Hindlimb muscle (tissue), 1 donor: ENCODE measurements around the gene MAP3K5. TPM values are rescaled to one million over a fixed set of nuclear protein-coding genes. Genes with fewer than 3 reads are reported as not detected.

Experiments
- DNase-seq: peaks from one replicate; pipeline ENCODE4 v3.0.0-alpha.2; 2013
- polyA plus RNA-seq: library from polyadenylated mRNA; unstranded; fragments of 120-200 nt; gene quantifications from one replicate; pipeline ENCODE4 v1.2.1, GENCODE V29; 2013; ENCODE audit not compliant: insufficient read length

Gene MAP3K5
- polyA plus RNA-seq, 1 donor = 3.1 TPM

DNA sequence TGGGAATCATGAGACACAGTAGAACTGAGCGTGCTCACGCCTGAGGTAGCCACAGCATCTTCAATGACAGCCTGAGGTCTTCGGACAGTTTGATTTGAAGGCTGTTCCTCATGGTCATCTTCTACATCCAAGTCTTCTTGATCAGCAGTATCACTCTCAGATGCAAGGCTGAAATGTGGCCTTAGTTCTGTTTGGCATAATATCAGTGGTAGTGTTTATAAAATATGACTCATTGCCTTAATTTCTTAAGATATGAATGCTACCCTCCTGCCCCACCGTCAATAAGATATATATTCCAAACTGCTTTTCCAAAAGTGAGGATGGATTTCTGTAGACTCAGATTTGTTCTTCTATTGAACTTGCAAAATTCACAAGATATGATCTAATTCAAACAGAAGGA, 224.6 kb downstream of the MAP3K5 start:
- no peak for DNase-seq

DNA sequence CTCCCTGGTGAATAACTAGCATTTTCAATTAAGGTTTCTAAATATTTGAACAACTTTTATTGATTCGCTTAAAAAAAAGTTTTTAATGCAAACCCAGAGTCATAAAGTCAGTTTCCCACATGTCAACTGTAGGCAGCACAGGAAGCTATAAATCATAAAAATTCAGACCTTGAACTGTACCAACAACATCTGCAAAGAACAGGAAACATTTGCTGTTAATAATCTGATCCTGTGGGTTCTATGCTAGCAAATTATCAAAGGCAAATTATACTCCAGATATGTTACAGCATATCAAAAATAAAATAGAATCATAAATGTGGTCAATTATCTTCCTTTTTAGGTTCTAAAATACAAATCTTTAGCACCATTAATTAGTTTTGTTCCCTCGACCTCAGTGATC, 225.4 kb downstream of the MAP3K5 start:
- DNase-seq = no peak

DNA sequence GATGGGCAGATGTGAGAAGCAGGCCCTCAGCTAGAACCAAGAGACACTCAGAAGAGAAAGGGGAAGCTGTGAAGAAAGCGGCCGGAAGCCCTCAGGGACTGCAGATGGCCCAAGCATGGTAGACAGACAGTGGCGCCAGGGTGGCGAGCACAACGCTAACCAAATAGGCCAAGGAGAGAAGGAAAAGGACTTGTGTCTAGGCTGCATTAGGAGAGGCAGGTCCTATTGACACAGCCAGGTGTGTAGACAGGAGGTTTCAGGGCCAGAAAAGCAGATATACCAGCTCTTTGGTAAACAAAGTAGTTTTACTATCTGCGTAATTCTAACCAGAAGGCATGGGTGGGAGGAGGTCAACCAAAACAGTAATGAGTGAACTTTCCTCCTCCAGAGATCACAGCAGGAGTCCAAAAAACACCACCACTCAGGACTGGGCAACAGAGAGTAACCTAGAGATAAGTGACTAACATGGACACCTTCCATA, 226.2 kb downstream of the MAP3K5 start:
- DNase-seq = no peak

DNA sequence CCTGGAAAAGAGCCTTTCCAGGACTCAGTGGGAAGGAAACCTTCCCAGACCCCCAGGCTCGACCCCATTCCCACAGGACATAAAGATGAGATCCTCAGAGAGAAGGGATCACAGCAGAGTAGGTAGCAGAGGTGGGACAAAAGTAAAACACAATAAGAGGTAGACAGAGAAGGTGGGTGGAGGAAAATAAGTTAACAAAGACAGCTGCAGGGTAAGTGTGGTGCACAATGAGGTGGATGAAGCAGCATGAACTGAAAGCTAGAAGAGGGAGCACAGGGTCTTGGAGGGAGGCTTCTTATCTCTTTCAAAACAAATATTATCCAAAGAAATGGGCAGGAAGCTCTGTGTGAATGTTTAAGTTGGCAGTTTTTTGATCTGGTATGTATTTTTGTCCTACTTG, 228.1 kb downstream of the MAP3K5 start:
- no peak for DNase-seq

DNA sequence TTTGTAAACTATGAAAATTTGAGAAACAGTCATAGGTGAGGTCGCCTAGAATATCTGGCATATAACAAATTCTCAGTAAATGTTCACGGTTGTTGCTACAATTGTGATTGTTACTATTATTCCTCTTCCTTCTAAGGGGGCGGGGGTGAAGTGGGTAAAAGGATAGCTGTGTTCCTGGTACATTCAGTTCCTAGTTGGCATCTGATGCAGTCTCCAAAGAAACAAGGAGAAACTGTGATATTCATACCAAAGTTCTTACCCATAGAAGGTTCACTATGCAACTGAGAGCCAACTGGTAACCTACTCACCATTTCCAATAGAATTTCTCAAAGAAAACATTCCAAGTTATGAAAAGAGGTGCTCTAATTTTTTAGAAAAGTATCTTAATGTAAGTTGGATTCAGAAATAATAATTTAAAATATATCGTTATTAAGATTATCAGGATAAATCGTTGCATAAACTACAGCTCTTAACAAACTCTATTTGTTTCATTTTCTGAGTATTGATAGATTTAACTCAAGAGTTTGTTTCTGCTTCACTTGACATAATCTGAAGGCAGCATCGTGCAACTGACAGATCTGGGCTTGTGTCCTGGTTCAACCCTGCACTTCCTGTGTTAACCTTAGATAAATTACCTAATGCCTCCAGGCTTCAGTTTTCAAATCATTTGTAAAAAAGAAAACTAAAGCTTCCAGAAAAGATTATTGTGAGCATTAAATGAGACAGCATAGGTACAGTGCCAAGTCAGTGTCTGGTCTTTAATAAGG, 228.7 kb downstream of the MAP3K5 start:
- DNase-seq = no peak

DNA sequence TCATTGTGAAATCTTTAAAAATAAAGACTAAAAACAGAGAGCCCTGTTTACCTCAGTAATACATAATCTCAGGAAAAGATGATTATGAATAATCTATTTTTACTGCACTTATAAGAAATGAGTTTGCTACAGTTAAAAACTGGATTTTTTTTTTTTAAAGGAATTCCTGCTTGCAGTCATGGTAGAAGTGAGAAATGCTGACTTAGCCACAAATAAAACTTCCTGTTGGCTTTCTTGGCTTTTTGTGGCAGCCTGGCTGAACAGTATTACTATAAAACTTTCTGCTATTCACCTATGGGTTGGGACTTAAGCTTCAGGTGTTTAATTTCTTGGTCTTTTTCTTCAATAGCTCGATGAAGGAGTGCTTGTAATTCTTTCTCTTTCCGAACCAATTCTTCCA, 230.1 kb downstream of the MAP3K5 start:
- DNase-seq = no peak

DNA sequence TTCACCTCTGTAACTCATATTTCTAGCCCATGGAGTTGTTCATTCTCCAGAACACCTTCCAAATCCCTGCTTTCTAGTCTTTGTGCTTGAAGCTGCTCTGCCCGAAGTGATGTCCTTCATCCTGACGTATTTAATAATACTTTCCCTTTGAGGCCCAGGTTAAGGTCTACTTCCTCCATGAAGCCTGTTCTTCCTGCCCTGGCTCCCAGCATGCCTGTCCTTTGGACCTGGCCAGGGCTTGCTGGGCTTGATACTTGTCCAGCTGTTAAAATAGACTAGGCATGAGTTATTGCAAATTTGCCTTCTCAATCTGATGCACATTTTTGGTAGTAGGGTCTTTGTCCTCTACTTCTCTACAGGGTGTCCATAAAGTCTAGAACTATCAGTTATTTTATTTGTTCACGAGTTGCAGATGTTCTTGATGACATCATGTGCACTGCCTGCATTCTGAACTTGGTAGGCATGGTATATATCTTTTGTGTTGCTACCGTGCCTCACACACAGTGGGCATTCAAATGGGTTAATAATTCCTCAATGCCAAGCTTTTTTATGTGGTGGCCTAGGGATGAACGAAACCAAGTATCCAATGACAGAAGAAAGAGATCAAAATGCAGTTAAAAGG, 239.0 kb downstream of the MAP3K5 start:
- DNase-seq = no peak

DNA sequence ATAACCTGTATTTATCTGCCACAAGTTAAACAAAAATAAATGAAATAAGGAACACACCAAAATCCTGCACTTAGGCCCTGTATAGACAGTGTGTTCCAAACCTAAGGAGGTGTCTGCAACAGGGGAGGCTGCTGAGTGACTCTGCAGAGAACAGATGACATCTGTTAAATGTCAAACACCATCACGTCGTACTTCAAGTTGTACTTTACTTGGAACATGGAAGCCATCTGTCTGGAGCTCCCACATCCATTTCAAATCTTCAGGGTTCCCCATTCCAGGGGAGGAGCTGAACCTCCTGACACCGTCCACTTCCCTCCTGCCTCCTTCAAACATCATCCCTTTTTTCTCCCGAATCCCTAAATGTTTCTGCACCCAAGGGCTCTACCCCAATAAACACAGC, 240.2 kb downstream of the MAP3K5 start:
- DNase-seq = no peak

DNA sequence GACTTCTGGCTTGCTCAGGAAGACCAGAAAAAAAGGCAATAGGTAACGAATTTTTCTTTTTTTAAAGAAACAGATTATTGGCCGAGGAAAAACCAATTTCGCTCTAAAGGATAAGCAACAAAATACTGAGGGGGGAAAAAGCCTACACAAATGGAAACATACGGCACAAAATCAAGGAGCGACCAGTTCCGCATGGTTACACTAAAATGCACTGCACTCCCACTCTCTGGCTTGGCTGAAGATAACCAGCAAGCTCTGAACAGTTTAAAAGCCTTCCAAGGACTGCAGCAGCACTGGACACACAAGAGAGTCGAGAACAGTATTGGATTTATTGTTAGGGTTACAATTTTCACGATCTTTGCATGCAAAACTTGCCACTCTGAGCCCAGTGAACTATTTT, 241.2 kb downstream of the MAP3K5 start:
- no peak for DNase-seq

DNA sequence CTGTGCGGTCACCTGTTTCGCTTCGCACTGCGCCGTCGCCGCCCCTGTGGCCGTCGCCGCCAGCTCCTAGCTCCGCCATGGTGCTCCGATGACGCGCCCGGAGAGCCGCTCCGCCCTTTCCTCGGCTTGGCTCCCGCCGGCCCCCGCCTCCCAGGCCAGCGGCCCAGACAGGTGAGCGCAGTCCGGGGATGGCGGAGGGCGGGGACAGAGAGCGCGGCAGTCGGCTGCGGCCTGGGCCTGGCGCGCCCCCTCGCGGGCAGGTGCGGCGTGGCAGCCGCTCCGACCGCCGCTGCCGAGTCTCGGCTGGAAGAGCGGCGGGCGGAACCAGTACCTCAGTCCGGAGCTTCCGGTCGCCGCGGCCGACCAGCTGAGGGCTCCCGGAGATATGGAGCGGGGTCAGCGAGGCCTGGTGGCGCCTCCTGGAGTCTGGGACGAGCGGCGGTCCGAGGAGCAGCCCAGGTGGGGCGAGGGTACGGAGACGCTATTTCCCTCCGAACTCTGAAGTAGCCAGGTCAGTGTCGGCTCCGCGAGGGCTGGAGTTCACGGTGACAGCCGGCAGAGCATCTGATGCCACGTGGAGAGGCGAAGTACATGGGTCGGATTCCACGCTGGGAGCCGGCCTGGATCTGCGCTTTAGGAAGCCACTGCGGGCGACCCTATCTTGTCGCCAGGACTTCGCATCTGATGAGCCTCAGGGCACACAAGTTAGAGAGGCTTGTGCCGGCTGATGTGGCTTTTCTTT, 241.8 kb downstream of the MAP3K5 start, which contains the start of gene MAP7:
MAP7 (minus strand) TSS at position 93 of the 742 bp plus-strand sequence; CDS start at position 79, 14 bp downstream.
- DNase-seq = peak; percentile 29

DNA sequence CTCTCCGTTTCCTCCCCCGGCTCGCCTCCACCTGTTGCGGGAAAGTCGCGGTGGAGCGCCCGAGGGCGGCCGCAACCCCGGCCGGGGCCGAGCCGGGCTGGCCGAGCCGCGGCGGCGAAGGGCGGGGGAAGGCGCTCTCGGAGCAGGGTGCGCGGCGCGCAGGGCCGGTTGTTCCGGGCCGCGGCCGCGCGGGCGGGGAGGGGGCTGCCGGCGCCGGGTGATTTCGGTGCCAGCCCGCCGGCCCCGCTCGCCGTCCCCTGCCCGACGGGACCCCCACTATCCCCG, 242.3 kb downstream of the MAP3K5 start:
- DNase-seq = peak; percentile 21

DNA sequence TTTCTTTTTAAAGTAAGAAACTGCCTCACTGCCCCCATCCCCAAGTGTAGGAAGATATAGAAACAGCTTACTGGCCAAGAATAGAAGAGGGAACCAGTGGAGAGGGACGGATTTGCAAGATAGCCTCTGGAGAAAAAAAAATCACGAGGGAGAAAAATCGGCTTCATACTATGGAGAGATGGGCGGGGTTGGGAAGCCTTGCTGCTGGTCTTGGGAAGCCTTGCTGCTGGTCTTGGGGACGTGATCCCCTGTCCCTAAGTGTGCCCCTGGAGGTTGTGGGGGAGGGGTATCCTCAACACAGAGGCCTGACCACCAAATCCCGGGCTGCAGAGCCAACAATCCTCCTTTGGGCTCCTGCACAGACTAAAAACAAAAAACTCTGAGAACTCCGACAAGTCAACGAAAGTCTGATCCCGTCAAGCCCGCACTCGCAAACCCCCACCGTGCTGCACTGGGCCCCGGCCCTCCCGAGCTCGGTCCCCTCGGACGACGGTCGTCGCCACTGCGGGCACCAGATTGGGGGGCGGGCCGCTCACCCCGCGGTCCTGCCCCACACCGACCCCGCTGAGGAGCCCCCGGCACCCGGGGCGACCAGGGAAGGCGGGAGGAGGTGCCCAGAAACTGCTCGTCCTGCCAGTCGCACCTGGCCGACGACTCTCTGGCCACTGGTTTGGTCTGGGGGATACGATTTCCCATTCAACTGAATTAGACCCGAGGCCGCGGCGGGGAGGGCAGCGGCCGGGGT, 242.8 kb downstream of the MAP3K5 start:
- no peak for DNase-seq

DNA sequence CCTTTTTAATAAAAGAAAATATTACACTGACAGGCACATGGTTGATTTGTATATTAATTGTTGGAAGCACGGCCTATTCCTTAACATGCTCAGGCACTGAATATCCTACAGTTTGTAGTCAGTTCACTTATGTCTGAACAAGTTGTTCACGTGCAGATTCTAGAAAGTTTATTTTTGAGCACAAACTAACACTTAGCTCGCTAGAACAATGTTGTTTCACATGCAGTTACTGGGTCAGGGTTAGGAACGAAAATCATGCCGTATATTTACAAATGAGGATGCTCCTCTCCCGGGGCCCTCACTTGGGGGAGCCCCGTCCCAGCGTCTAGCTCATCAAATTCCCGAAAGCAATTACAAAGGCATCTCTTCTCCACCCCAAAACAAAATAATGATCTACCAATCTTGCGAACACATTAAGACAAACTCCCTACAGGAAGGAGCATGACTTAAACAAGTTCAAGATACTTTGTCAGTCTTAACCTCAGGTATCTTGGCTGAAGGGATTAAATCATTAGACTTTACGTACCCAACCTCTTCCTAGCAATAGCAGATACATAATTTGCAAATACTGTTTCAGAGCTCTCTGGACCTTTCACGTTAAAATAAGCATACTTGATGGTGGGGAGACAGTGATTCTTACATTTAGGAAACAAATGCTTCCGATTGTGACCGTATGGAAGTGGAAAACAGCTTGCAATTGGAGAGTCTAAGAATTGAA, 243.5 kb downstream of the MAP3K5 start:
- no peak for DNase-seq

DNA sequence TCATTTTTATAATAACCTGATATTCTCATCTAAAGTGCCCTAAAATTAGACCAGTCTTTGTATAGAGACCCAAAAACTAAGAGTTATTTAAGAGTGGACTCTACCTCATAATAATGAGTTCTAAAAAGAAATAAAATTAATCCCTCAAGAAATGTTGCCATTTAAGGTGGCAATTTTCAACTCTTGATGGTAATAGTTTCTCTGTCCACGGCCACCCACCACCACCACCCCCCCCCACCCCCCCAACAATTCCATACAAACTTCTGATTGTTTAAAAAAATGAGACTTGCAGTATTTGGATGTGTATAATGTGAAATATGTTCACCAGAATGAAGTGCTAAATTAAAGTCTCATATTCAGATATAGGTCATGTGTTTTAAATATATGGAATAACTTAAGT, 244.4 kb downstream of the MAP3K5 start:
- DNase-seq = no peak

DNA sequence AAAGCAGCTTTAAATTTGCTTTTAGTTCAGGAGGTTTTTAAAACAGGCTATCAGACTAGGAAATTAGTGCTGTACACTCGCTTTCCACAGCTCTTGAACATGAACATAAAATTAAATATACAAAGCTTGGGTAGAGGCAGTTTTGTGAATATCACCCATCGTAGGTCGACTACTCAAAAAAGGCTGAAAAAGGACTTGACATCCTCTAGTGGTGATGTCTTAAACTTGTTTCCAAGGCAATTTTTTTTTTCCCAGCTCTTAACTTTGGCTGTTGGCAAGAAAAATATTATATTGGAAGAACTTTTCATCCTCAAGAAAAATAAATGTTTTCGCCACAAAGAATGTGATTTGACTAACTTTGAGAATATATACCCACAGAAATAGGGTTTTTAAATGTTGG, 244.9 kb downstream of the MAP3K5 start:
- DNase-seq = no peak

DNA sequence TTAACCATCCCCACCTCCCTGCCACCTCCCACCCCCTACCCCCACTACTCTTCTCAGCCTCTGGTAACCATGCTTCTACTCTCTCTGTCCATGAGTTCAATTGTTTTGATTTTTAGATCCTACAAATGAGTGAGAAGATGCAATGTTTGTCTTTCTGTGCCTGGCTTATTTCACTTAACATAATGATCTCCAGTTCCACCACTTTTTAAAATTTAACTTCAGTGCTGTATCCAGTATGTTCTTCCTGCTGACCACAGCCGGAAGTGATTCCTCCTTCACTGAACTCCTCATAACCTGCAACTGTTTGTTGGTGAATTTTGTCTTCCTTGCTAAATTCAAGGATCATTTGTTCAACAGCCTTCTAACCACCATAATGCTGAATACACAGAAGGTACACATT, 245.9 kb downstream of the MAP3K5 start:
- no peak for DNase-seq

DNA sequence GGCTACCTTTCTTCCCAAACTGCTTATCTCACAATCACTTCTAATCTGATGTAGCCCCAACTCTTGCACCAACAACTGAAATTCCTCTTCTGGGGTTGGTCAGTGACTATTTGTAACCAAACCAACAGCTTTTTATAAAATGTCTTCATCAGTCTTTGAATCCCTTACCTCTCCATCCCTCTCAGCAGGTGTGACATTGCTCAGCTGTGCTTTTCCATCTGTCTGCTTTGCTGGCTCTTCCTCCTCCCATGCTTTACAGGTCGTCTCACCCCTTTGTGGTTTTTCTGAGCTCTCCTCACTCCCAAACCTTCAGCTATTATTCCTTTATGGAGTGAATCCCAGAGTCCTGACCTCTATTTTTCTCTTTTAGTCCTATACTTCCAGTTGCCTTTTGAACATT, 248.0 kb downstream of the MAP3K5 start:
- no peak for DNase-seq

DNA sequence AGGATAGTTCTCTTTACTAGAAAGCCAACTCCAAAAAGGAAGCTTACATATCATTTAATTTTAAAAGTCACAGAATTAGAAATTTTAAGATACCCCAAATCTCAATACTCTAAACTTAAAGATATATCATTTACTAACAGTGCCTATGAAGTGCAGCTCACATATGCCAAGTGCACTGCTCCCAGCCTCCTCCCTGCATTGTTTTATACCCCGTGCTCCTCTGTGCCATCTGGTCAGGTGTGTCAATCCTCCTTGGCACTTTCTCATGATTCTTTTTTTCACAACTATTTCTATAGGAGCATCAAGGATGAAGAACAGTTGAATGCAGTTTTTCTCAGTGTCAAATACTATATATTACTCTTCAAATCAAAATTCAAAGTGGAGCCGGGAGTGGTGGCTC, 250.9 kb downstream of the MAP3K5 start:
- no peak for DNase-seq

DNA sequence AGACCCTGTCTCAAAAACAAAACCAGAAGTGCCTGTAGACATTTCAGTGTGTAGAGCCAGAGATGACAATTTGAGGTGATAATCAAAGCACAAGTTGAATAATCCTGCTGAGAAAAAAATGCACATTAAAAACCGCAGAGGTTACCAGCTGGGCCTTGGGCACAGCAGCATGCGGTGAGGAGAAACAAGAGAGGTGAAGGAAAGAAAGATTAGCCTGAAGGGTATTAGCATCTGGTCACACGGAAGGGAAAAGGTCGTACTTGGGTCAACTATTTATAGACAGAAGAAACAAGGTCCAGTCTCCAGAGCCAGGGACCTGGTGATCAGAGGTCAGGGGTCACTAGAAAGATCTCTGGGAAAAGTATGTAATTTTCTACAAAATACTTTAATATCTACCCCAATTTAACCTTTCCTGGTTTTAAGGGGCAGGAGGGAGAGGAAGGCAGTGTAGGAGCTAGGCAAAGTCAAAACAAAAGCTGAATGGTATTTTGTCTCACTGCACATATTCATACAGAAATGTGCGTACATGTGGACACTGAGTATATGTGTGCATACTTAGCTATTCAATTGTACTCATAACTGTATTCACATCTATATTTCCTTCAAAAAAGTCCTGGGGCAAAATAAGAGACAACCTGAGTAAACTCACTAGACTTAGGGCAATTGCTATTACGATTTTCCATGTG, 252.2 kb downstream of the MAP3K5 start:
- no peak for DNase-seq

DNA sequence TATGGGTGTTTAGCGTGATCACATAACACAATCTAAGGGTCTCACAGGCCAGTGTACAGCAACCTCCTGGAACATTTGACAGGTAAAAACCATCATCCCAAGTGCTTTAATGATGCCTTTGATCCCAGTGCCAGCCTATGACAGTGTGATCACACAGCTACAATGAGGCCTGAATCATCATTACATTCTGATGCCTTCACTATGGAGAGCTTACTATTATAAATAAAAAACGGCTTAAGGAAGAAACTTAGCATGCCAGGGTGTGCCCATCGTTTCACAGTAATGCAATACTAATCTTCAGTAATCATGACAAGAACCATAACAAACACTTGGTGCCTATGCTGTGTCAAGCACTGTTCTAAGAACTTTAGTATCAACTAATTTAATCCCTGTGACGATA, 253.4 kb downstream of the MAP3K5 start:
- no peak for DNase-seq

DNA sequence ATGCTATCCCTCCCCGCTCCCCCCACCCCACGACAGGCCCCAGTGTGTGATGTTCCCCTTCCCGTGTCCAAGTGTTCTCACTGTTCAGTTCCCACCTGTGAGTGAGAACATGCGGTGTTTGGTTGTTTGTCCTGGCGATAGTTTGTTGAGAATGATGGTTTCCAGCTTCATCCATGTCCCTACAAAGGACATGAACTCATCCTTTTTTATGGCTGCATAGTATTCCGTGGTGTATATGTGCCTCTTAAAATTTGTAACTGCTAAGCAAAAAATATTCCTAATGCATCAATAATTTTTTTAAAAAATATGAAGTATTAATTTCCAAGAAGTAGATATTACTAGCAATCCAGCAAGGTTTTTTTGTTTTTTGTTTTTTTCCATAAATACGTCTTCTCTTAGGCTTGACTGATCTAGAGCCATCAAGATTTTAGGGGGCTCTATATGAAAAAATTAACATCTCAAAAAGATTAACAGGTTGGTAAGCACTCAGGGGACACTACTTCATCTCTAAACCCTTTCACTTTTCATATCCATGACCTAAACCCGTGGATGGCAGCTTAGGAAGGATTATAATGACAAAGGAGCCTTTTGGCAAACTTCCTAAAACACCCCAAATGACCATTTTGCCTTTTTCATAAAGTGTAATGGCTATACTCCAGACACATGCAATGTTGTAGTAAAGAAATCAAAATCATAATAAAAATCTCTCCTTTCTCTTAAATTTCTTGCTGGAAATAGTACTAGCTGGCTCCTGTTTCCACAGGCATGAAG, 256.2 kb downstream of the MAP3K5 start:
- no peak for DNase-seq
